HK-2 (cell line): ENCODE data around the gene NLGN1.

Source experiments
- DNase-seq: peaks from one replicate; pipeline ENCODE4 v3.0.0-alpha.2; 2018; ENCODE audit not compliant: unreplicated experiment

The NLGN1 gene

GRCh38 chr3:174083706-174084105, 686.2 kb downstream of the NLGN1 start:
- DNase-seq = no peak

DNA sequence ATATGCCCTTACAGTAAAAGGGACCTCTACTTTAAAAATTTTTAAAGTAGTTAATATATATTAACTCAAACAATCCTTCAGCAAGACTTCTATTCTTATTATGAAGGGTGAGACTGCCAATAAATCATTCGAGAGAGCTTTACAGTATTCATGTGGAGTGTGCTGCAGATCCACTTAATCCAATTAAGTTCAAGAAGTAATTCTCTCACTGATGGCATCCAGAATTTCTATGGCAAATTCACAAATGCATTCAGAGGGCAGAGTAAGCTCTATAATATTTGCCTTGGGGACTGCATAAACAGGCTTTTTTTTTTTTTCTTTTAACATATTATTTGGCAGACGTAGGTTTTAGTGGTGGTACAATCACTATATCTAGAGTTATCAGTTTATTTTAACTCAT, 692.0 kb downstream of the NLGN1 start:
- no peak for DNase-seq

DNA sequence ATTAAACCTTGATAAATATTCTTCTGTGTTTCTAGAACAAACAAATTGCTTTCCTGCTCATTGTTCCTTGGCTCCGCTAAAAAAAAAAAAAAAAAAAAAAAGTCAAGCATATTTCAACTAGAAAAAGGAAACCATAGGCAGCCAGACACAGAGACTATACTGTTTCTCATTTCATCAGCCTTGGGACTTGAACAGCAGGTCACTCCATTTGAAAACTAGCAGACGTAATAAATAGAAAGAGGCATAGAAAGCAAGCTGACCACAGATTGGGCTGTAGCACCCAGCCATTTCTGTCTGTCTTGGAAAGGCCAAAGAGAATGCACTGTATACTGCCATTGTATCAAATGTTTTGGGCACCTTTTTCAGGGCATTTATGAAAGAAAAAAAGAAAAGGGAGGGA, 697.1 kb downstream of the NLGN1 start:
- no peak for DNase-seq

DNA sequence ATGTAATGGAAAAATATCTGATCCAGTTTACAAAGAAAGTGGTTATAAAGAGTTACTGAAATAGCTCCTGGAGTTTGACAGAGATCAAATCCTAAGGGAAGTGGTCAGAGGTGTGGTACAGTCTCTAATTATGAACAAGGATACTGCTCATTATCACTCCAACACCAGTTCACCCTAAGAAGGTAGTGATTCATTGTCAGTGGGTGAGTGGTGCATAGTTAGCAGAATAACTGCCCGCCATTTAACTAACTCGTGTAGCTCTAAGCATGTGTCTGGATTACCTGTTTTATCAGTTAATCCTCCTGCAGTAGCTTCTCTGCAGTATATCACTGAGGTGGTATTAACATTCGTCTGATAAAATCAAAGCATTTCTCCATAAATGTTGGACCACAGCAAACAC, 700.1 kb downstream of the NLGN1 start:
- DNase-seq = no peak

DNA sequence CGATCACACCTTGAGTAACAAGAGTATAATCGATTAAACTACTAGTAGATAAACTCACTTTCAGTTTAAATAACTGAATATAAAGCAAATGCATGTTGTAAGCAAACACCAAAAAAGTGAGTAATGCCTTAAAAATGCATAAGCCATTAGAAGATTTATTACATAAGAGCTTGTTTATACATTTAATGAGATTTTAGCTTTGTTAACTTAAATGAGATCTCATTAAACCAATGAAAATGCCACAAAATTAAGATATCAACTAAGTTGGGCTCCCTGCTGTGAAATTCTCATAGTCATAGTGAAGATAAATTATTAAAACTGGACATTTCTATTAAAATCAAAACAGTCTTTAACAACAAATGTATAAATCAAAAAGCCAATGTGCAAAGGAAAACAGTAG, 701.2 kb downstream of the NLGN1 start:
- DNase-seq = no peak

- no peak for DNase-seq
Observed at GRCh38 chr3:174099724-174100123, 702.2 kb downstream of the NLGN1 start.

DNA sequence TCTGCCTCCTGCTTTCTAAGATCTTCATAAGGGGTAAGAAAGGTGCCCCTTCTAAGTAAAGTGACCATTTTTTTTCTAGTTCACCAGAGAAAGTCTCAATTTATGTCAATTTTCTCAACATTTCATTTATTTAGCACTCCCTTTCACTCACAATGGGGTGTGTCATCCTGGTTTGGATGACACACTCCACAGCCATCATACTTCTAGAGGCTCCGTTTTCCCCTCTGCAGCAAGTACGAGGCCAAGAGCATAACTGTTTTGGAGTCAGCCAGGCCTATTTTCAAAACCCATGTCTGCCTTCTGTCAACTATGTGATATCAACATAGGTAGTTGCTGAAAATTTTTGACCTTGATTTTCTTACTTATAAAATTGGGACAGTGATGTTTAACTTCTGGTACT, 703.2 kb downstream of the NLGN1 start:
- DNase-seq = no peak

GRCh38 chr3:174101244-174101643, 703.7 kb downstream of the NLGN1 start:
- no peak for DNase-seq

DNA sequence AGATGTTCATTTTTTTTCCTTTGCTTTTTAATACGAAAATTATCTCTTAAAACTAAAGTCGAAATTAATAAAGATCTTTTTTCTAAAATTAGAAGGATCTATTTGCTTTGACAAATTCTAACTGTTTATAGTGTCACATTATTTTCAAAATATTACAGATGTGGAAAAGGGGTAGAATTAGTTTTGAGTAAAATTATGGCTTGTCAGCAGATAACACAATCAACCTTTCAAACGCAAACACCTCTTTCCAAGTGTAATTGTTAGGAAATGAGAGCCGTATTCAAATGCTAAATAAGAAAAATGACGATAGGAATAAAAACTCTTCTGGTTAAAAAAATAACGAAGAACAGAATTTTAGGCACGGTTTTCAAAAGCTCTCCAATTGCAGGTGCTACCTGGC, 704.7 kb downstream of the NLGN1 start:
- DNase-seq = no peak

DNA sequence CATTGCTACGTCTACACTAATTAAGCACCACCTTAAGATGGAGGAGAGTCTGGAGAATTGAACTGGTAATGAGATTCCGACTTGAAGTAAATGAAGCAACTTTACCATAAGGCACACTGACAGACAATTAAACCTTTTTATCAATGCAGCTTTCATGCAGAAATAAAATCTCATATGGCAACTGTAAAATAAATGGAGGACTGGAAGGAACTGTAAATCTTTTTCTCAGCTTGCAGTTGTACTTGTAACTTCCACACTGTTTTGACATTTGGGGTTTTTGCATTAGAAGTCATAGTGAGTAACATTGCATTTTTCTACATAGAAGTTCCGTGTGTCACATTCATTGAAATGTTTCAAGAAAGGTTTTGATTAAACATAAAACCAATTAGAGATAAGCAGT, 705.3 kb downstream of the NLGN1 start:
- no peak for DNase-seq

GRCh38 chr3:174110761-174111160, 713.2 kb downstream of the NLGN1 start:
- no peak for DNase-seq

DNA sequence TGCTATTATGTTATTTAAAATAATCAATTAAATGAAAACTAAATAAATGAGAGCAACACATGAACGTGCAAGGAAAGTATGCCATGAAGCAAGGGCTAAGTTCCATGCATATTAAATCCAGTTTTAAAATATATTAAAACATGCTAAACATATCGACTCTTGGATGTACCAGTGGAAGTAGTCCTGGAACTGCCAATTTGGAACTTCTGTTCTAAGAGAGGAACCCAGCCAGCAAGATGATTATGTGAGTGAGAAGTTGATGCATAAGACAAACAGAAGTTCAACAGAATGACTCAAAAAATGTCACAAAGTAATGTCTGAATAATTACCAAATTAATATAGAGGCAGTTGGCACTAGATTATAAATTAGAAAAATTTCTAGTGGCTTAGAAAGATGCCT, 714.2 kb downstream of the NLGN1 start:
- no peak for DNase-seq

DNA sequence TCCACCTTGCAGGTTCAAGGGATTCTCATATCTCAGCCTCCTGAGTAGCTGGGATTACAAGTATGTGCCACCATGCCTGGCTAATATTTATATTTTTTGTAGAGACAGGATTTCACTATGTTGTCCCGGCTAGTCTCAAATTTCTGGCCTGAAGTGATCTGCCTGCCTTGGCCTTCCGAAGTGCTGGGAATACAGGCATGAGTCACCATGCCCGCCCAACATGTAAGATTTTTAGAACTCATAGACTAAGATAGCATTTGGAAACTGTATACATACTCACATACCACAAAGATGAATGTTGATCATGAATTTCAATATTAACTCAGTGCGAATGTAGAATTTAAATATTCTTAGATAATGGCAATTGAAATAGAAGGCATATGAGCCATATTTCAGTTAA, 718.9 kb downstream of the NLGN1 start:
- no peak for DNase-seq

- no peak for DNase-seq
Observed at GRCh38 chr3:174120997-174121396, 723.5 kb downstream of the NLGN1 start.

- no peak for DNase-seq
Observed at GRCh38 chr3:174122411-174122810, 724.9 kb downstream of the NLGN1 start.

DNA sequence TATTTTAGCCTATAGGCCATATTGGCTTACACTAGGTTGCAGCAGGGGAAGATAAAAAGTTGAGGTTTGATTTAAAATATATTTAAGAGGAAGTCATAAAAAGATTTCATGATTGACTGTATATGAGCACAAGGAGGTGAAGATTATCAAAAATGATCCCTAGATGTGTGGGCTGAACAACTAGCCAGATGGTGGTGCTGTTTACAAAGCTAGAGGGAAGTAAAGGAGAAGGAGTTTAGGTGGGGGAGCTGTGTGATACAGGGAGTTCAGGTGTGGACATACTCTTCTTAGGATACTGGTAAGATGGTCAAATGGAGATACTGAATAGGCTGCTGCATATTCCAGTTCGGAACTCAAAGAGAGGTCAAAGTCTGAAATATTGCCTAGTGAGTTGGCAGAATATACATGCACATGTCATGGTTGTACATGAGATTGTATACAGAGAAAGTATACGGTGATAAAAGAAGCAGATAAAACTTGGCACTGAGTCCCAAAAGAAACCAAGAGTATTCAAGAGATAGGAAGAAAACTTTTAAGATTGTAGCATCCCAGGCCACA, 727.8 kb downstream of the NLGN1 start:
- DNase-seq = no peak

GRCh38 chr3:174126990-174127758, 729.6 kb downstream of the NLGN1 start:
- DNase-seq = no peak

DNA sequence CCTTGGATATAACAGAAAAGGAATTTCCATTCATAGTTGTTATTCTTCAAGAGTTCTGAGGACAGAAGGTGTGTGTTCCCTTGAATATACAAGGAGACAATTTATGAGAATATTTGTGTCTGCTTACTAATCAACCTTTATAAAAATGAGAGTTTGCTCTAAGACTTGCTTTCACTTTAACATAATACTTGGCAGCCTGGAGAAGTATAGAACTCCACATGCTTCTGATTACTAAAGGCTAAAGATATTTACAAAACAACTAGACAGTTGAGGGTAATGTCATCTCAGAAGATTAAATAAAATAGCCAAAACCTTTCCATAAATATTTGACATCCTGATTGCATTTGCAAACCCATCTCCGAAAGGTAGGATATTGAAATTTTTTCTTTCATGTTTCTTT, 734.5 kb downstream of the NLGN1 start:
- DNase-seq = no peak

- DNase-seq = no peak
Observed at GRCh38 chr3:174132421-174133042, 735.0 kb downstream of the NLGN1 start.

- DNase-seq = no peak
Observed at GRCh38 chr3:174146008-174146407, 748.5 kb downstream of the NLGN1 start.

- DNase-seq = no peak
Observed at GRCh38 chr3:174147798-174148197, 750.3 kb downstream of the NLGN1 start.

GRCh38 chr3:174153871-174154270, 756.3 kb downstream of the NLGN1 start:
- DNase-seq = no peak

DNA sequence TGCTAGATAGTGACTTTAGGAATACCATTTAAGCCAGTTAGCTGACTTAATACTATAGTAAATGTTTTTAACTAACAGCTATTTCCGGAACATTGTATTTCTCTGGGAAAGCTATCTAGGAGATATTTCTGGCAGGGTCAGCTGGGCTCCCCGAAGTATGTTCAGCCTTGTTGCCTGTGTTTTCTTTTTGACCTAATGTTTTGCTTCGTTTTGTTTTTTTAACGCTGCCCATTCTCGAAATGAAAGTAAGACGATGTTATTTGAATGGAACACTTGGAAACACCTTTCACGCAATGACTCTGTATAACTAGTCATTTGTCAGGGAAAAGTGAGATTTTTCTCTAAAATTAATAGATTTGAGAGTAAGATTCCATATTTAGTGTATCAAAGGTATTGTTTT, 758.7 kb downstream of the NLGN1 start:
- DNase-seq = no peak
